SK-N-SH (cell line): Measurements from ENCODE around the gene DNMBP. TPM values are rescaled to one million over a fixed set of nuclear protein-coding genes. Genes with fewer than 3 reads are reported as not detected.

Experiments used
- CTCF ChIA-PET: fragments of 300-600, 350-600 bp; formaldehyde crosslinking; extraction: SDS; loops from one replicate; lab custom pipeline; 2021; lab: Yijun Ruan, JAX
- POLR2A ChIA-PET: fragments of 350-600 bp; sonication (Branson Sonifier 250); formaldehyde crosslinking; extraction: SDS; loops from one replicate; lab custom pipeline; 2020; ENCODE audit warnings: antibody characterized with exemption, inconsistent platforms; lab: Yijun Ruan, JAX
- DNase-seq: peaks from one replicate; pipeline ENCODE4 v3.0.0; 2012
- H2AFZ ChIP-seq: fragments of 200-600 bp; sonication (generic); 2 replicates; pipeline ENCODE4 v1.8.1; 2016; ENCODE audit warnings: antibody characterized with exemption, mild to moderate bottlenecking, low read depth
- H3F3A ChIP-seq: fragments of 200-600 bp; sonication (generic); replicated peaks from 2 replicates; pipeline ENCODE3; 2016; ENCODE audit warnings: antibody characterized with exemption, mild to moderate bottlenecking; ENCODE audit not compliant: insufficient read depth
- H3K27ac ChIP-seq, 2 experiments: fragments of 200-500 bp in 1 of 2; fragments of 200-600 bp in 1 of 2; sonication (Bioruptor generic) in 1 of 2; sonication (generic), shearing (Covaris generic) in 1 of 2; 2 replicates each; pipeline versions ENCODE4 v1.5.1 to v1.6.1; 2014 to 2016; ENCODE audit warnings: low read depth in 2 of 2, inconsistent platforms in 1 of 2, low read length in 1 of 2, mild to moderate bottlenecking in 1 of 2, mixed read lengths in 1 of 2
- H3K27me3 ChIP-seq: fragments of 200-600 bp; sonication (generic), shearing (Covaris generic); 2 replicates; pipeline ENCODE4 v1.6.1; 2016; ENCODE audit warnings: mixed run types; ENCODE audit not compliant: insufficient read depth
- H3K36me3 ChIP-seq, 2 experiments: fragments of 200-500 bp in 1 of 2; fragments of 200-600 bp in 1 of 2; sonication (Bioruptor generic) in 1 of 2; sonication (generic) in 1 of 2; replicated peaks in 1 of 2; 2 replicates each; pipeline versions ENCODE3 to v1.5.1; 2014 to 2016; ENCODE audit warnings: low read length in 1 of 2, mild to moderate bottlenecking in 1 of 2; ENCODE audit not compliant: insufficient read depth in 2 of 2, control insufficient read depth in 1 of 2
- H3K4me1 ChIP-seq, 2 experiments: fragments of 200-500 bp in 1 of 2; fragments of 200-600 bp in 1 of 2; sonication (Bioruptor generic) in 1 of 2; sonication (generic), shearing (Covaris generic) in 1 of 2; 2 replicates each; pipeline versions ENCODE4 v1.5.1 to v1.6.1; 2014 to 2016; ENCODE audit warnings: low read depth in 1 of 2, low read length in 1 of 2, mixed run types in 1 of 2; ENCODE audit not compliant: insufficient read depth in 2 of 2, control insufficient read depth in 1 of 2
- H3K4me2 ChIP-seq: fragments of 200-600 bp; sonication (generic), shearing (Covaris generic); 2 replicates; pipeline ENCODE4 v1.6.1; 2017; ENCODE audit warnings: mixed run types
- H3K4me3 ChIP-seq, 2 experiments: fragments of 200-500 bp in 1 of 2; fragments of 200-600 bp in 1 of 2; sonication (Bioruptor generic) in 1 of 2; sonication (generic), shearing (Covaris generic) in 1 of 2; 2 replicates each; pipeline versions ENCODE4 v1.5.1 to v1.8.1; 2014 to 2016; ENCODE audit warnings: low read depth in 2 of 2, inconsistent platforms in 1 of 2, low read length in 1 of 2, mild to moderate bottlenecking in 1 of 2, mixed read lengths in 1 of 2, moderate library complexity in 1 of 2
- H3K79me2 ChIP-seq: fragments of 200-600 bp; sonication (generic); 2 replicates; pipeline ENCODE4 v1.8.1; 2017; ENCODE audit warnings: mild to moderate bottlenecking; ENCODE audit not compliant: insufficient read depth
- H3K9ac ChIP-seq: fragments of 200-600 bp; sonication (generic); 2 replicates; pipeline ENCODE4 v1.6.1; 2017; ENCODE audit warnings: mixed run types
- H3K9me2 ChIP-seq: fragments of 200-600 bp; sonication (generic); 2 replicates; pipeline ENCODE4 v1.6.1; 2017; ENCODE audit warnings: mixed run types
- H3K9me3 ChIP-seq: fragments of 200-600 bp; sonication (generic); 2 replicates; pipeline ENCODE4 v1.6.1; 2017; ENCODE audit warnings: mixed run types, mild to moderate bottlenecking, moderate library complexity
- H4K20me1 ChIP-seq: fragments of 200-600 bp; sonication (generic); 2 replicates; pipeline ENCODE4 v1.6.1; 2017; ENCODE audit warnings: mild to moderate bottlenecking, mixed run types; ENCODE audit not compliant: insufficient read depth
- CHD2 ChIP-seq: fragments of 150-350 bp; IDR thresholded peaks from 2 replicates; pipeline ENCODE4 v1.6.1; 2018; ENCODE audit warnings: low read length; ENCODE audit not compliant: partially characterized antibody
- CTCF ChIP-seq: fragments of 200-600 bp; sonication (generic); IDR thresholded peaks from 2 replicates; pipeline ENCODE4 v1.6.1; 2017; ENCODE audit warnings: antibody characterized with exemption, mild to moderate bottlenecking, moderate library complexity
- EP300 ChIP-seq, 2 experiments: IDR thresholded peaks; 2 replicates each; pipeline versions ENCODE4 v1.4.0 to v1.6.1; 2012; ENCODE audit warnings: borderline replicate concordance in 1 of 2, low read depth in 1 of 2, low read length in 1 of 2
- FOSL2 ChIP-seq: IDR thresholded peaks from 2 replicates; pipeline ENCODE4 v1.4.0; 2012; ENCODE audit warnings: low read depth, mild to moderate bottlenecking, moderate library complexity, borderline replicate concordance
- FOXM1 ChIP-seq: IDR thresholded peaks from 2 replicates; pipeline ENCODE4 v1.4.0; 2012; ENCODE audit warnings: low read depth, mild to moderate bottlenecking
- JUND ChIP-seq: IDR thresholded peaks from 2 replicates; pipeline ENCODE4 v1.4.0; 2012
- MAX ChIP-seq: IDR thresholded peaks from 2 replicates; pipeline ENCODE4 v1.4.0; 2012; ENCODE audit warnings: low read depth
- MEF2A ChIP-seq: IDR thresholded peaks from 2 replicates; pipeline ENCODE4 v1.4.0; 2012; ENCODE audit warnings: low read depth, borderline replicate concordance
- PBX3 ChIP-seq: IDR thresholded peaks from 2 replicates; pipeline ENCODE4; 2012
- POLR2AphosphoS5 ChIP-seq: IDR thresholded peaks from 2 replicates; pipeline ENCODE4 v1.6.1; 2012; ENCODE audit warnings: low read depth, low read length
- RAD21 ChIP-seq: IDR thresholded peaks from 2 replicates; pipeline ENCODE4 v1.6.1; 2012; ENCODE audit warnings: mild to moderate bottlenecking, low read length
- REST ChIP-seq: IDR thresholded peaks from 2 replicates; pipeline ENCODE4 v1.6.1; 2012; ENCODE audit warnings: mild to moderate bottlenecking, low read depth, low read length, moderate library complexity
- SIN3A ChIP-seq: IDR thresholded peaks from 2 replicates; pipeline ENCODE4 v1.6.1; 2012; ENCODE audit warnings: low read depth, mild to moderate bottlenecking, low read length, moderate library complexity, borderline replicate concordance
- SMC3 ChIP-seq: IDR thresholded peaks from 2 replicates; pipeline ENCODE4 v1.6.1; 2012; ENCODE audit warnings: low read depth, low read length, improper control_type of control experiment
- TAF1 ChIP-seq: IDR thresholded peaks from 2 replicates; pipeline ENCODE4 v1.6.1; 2012; ENCODE audit warnings: low read depth, mild to moderate bottlenecking, low read length, moderate library complexity, borderline replicate concordance
- TCF12 ChIP-seq: IDR thresholded peaks from 2 replicates; pipeline ENCODE4 v1.4.0; 2012
- TEAD4 ChIP-seq: IDR thresholded peaks from 2 replicates; pipeline ENCODE4 v1.4.0; 2012; ENCODE audit warnings: mild to moderate bottlenecking, borderline replicate concordance; ENCODE audit not compliant: insufficient read depth
- WGBS: methylation state at CpG from one replicate; pipeline ENCODE4 v1.1.6; 2017; ENCODE audit warnings: low lambda C conversion rate; 5-methylcytosine and 5-hydroxymethylcytosine counted together
- polyA plus RNA-seq, 3 experiments: library from polyadenylated mRNA; depleted of rRNA; stranded (reverse); fragments of >200 nt; gene quantifications; 2 replicates each; pipeline ENCODE4 v1.2.3, GENCODE V29; 2012

Gene DNMBP
- polyA plus RNA-seq, 1 of the 3 experiments (the other 2 are of a cell fraction): 40.2 TPM

- POLR2A ChIA-PET: no interaction called here
- peak overlapping the region; percentile 81 for H3K9ac ChIP-seq
Measured at GRCh38 chr10:100004805-100005510, 4.8 kb downstream of the DNMBP start.

GRCh38 chr10:100000109-100000644 is 9.6 kb downstream of the DNMBP start:
- 94% methylated on average over 6 of the region's 6 CpGs for WGBS
- Histone ChIP-seq H3K4me2 (no peak overlapping the region), H3K9me3 (no peaks in the 10 kb centered on the region), H3K4me3 (no peak overlapping the region), H3K36me3 (peaks cover 3 to 53% of the 10 kb centered on the region in 2 experiments), H3K79me2 (peaks cover 100% of the 10 kb centered on the region), H3K27ac (no peak overlapping the region; a peak in 1 of 4 replicates), H3F3A (peaks cover 32% of the 10 kb centered on the region), H3K27me3 (no peaks in the 10 kb centered on the region), H3K9ac (no peak overlapping the region)
- CTCF ChIA-PET: interaction anchor here (0.6 to 8.5 kb wide), 4 partner anchors 10 to 154 kb away, joined by 4 to 64 read pairs (median 4); partner anchors contain the start of gene DNMBP
- TF ChIP-seq TAF1: no peak
- no peak for TF ChIP-seq TEAD4
- TF ChIP-seq CHD2: no peak
- no peak for TF ChIP-seq REST
- TF ChIP-seq RAD21: no peak
- no peak for TF ChIP-seq MEF2A
- no peak for TF ChIP-seq JUND
- no peak for TF ChIP-seq SMC3
- no peak for TF ChIP-seq EP300 (IDR thresholded peaks at IDR 0.05; ENCODE audit: borderline replicate concordance in 1 of 2, low read depth in 1 of 2, low read length in 1 of 2)
- TF ChIP-seq CTCF: no peak
- TF ChIP-seq FOXM1: no peak
- TF ChIP-seq, all 33 proteins: peak for 0
- Histone ChIP-seq H2AFZ (no peak overlapping the region), H4K20me1 (peaks cover 63% of the 10 kb centered on the region), H3K4me1 (peaks cover 4 to 31% of the 10 kb centered on the region in 2 experiments), H3K9me2 (no peaks in the 10 kb centered on the region)
- no peak for DNase-seq
- POLR2A ChIA-PET: no interaction called here

More at GRCh38 chr10:100004805-100005510, 4.8 kb downstream of the DNMBP start:
- Histone ChIP-seq H3K27ac (peak overlapping the region; percentile 82 to 99), H3K4me2 (peak overlapping the region; percentile 90), H3K79me2 (peaks cover 92% of the 10 kb centered on the region), H3K9me3 (no peaks in the 10 kb centered on the region), H3K27me3 (no peaks in the 10 kb centered on the region), H3K9me2 (no peaks in the 10 kb centered on the region), H4K20me1 (peaks cover 19% of the 10 kb centered on the region), H2AFZ (no peak overlapping the region), H3K36me3 (peaks cover 0 to 27% of the 10 kb centered on the region in 2 experiments), H3K4me3 (peak overlapping the region; percentile 39 to 62; a peak in 3 of 4 replicates), H3K4me1 (peaks cover 13 to 14% of the 10 kb centered on the region in 2 experiments), H3F3A (peaks cover 34% of the 10 kb centered on the region)
- TF ChIP-seq TCF12 (peak; percentile 54), FOSL2 (peak; percentile 31; the same call in 1 of the 2 replicates), MAX (no peak), SIN3A (no peak), POLR2AphosphoS5 (0 out of 2 replicates have a peak, but pooled peaks have one; percentile 11), JUND (peak; percentile 51), PBX3 (peak; percentile 62)
- CTCF ChIA-PET: interaction anchor here (0.9 to 3.3 kb wide), 3 partner anchors 9 to 159 kb away, joined by 3 to 12 read pairs (median 3); no protein-coding TSS in a partner anchor
- DNase-seq: no peak
- 8% methylated on average over 3 of the region's 3 CpGs for WGBS
